SK-N-MC (cell line): ENCODE data around the gene SEC31A.

ENCODE experiments used
- EZH2 ChIP-seq: fragments of 200-600 bp; sonication (generic); IDR thresholded peaks from one replicate; pipeline ENCODE4 v1.6.1; 2017; ENCODE audit warnings: antibody characterized with exemption
- FOXP2 ChIP-seq: optimal IDR thresholded peaks from 2 replicates; pipeline ENCODE3; 2011; ENCODE audit warnings: mild to moderate bottlenecking, moderate library complexity; ENCODE audit not compliant: insufficient read depth; ENCODE audit errors: extremely low read length, control extremely low read depth
- POLR2AphosphoS5 ChIP-seq: IDR thresholded peaks from 2 replicates; pipeline ENCODE4 v1.6.1; 2012; ENCODE audit warnings: mild to moderate bottlenecking, low read depth, low read length, borderline replicate concordance

- TF ChIP-seq EZH2 (no peak), POLR2AphosphoS5 (no peak), FOXP2 (no peak)
Observed at GRCh38 chr4:82814034-82814433, 76.9 kb downstream of the SEC31A start.
